NCI-H2196 (cell line): ENCODE data around the gene ARHGEF11.
"Not testable (repeated sequence)": the region's sequence is repeated elsewhere in the genome, so short reads cannot be mapped to it uniquely, and the experiment has no call there.

Experiments used
- DNase-seq: peaks from one replicate; lab custom pipeline; 2025; ENCODE audit not compliant: unreplicated experiment; lab: John Stamatoyannopoulos, UW

The ARHGEF11 gene

GRCh38 chr1:156933136-156933535 lies 112.4 kb downstream of the ARHGEF11 start:
- DNase-seq, result no peak

DNA sequence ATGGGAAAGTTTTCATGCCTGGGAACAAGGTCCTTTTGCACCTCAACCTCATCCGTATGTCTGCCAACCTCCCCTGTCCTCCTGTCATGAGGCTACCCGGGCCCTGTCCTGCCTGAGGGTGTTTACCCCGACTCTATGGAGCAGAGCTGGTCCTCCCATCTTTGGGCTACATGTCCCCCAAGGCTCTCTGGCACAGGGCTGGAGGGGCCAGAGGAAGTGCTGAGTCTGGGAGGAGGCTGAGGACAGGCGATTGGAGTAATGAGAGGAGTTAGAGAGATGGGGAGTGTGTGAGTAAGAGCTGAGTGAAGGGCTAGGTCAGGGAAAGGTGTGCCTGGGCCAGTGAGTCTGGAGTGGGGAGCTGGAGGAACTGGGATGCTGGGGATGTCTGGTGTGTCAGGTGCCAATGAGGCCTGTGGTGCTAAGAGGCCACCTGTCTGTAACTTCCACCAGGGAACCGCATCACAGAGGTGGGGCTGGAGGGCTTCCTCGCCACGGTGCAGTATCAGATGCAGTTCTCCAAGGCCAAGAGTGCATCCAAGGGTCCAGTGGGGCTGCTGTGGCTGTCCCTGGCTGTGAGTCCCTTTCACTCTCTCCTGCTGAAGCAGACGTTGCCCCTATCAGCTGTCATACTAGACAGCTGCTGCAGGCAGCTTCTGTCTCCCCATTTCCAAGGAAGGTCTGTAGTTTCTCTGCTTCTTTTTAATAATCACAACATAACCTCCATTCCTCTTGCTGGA lies 113.4 kb downstream of the ARHGEF11 start:
- no peak for DNase-seq

- no peak for DNase-seq
These were observed 114.2 kb downstream of the ARHGEF11 start for GRCh38 chr1:156931211-156931952.

GRCh38 chr1:156930483-156930882 lies 115.1 kb downstream of the ARHGEF11 start:
- DNase-seq, result no peak

DNA sequence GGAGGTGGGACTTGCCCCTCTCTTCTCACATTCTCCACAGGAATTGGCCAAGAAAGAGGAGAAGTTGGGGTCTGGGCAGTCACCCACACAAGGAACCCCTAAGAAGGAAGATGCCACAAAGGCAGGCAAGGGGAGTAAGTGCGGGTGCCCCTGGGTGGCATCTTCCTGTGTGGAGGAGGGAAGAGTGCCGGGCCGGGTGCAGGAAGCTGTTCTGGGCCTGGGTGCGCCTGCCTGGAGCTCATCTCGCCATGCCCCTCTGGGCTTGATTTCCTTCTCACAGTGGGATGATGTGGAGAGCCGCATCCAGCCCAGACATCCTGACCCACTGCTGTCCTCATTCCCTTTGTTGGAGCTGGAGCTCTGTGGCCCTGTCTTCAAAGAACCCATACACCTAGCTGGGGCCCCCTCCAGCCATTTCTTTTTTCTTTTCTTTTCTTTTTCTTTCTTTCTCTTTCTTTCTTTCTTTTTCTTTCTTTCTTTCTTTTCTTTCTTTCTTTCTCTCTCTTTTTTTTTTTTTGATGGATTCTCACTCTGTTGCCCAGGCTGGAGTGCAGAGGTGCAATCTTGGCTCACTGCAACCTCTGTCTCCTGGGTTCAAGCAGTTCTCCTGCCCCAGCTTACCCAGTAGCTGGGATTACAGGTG lies 115.8 kb downstream of the ARHGEF11 start:
- DNase-seq, result no peak

GRCh38 chr1:156928043-156928602 lies 117.4 kb downstream of the ARHGEF11 start:
- DNase-seq, result no peak

DNA sequence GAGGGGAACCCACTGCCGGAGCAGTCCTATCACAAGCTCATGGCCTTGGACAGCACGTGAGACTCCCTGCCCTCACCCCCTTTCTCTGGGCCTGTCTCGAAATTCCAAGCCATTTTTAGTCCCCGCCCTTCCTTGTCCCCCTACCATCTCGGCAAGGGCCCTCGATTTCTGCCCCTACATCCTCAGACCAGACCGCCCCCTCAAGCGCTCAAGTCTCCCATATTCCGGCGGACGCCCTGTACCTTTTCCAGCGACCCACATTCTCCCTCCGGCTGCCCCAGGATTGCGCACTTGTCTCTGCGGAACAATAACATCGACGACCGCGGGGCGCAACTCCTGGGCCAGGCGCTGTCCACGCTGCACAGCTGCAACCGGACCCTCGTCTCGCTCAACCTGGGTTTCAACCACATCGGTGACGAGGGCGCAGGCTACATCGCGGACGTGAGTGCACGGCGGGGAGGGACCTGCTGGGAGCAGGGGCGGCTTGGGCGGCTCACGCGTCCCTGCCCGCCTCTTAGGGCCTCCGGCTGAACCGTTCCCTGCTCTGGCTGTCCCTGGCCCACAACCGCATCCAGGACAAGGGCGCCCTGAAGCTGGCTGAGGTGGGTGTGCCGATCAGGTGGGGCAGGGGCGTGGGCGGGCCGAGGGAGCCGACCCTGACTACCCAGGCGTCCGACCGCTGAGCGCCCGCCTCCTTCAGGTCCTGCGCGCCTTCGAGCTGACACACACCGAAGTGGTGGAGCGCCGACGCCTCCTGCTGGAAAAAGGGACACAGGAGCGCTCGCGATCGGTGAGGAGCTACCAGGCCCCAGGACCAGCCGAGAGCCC lies 118.1 kb downstream of the ARHGEF11 start:
- peak; percentile 91 for DNase-seq

DNA sequence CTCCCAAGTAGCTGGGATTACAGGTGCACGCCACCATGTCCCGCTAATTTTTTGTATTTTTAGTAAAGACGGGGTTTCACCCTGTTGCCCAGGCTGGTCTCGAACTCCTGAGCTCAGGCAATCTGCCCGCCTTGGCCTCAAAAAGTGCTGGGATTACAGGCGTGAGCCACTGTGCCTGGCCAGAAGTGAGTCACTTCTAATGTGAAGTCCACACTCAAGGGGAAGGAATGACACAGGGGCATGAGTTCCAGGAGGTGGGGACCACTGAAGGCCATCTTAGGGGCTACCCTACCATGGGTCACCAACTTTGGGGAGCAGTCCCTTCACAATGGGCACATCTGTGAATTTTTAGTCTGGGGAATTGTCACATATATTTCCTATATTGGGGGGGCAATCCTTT lies 118.8 kb downstream of the ARHGEF11 start:
- DNase-seq, result not testable (repeated sequence)

DNA sequence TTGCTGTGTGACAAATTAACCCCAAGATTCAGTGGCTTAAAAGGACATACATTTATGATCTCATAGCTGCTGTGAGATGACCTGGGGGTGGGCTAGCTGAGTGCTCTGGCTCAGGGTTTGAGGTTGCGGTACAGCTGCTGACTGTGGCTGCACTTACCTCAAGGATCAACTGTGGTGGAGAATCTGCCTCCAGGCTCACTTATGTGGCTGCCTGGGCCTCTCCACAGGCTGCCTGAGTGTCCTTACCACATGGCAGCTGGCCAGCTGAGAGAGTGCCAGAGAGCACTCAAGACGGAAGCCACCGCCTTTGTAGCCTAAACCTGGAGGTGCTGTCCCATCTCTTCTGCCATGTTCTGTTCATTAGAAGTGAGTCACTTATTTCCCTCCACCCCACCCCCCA lies 119.4 kb downstream of the ARHGEF11 start:
- peak; percentile 87 for DNase-seq

DNA sequence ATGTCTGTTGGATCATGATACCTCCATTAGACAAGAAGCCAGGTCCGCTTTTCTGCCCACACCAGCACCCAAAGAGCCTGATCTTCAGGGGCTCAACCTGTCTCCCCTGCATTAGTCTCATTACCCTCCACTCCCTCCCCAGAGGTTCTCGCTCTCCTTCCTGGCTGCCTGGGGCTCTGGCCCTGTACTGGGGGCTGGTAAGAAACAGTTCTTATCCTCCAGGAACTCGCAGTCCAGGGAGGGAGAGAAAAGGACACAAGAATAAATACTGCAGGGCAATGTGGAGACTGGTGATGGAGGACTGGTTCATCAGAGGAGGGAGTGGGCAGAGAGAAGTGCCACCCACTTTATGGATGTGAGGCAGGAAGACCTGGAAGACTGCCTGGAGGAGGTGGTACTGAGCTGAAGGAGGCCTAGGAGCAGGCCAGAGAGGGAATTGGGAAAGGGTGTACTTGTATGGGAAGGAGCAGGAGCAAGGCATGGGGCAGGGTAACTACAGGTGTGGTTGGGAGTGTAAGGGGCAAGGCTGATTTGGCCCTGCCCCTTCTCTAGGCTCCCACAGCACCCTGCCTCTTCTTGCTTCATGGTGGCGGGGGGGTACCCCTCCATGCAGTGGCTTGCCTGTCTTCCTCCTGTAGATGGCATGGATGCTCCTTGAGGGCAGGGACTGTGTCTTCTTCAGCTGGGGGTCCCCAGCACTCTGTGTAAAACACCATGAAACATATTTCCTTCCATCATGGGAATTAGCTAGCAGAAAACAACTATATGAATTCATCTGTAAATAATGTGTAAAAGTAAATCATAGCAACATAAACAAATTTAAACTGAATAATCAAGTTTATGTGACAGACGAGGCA lies 120.2 kb downstream of the ARHGEF11 start:
- DNase-seq, result no peak

GRCh38 chr1:156924478-156925153 lies 120.9 kb downstream of the ARHGEF11 start:
- DNase-seq, result no peak

DNA sequence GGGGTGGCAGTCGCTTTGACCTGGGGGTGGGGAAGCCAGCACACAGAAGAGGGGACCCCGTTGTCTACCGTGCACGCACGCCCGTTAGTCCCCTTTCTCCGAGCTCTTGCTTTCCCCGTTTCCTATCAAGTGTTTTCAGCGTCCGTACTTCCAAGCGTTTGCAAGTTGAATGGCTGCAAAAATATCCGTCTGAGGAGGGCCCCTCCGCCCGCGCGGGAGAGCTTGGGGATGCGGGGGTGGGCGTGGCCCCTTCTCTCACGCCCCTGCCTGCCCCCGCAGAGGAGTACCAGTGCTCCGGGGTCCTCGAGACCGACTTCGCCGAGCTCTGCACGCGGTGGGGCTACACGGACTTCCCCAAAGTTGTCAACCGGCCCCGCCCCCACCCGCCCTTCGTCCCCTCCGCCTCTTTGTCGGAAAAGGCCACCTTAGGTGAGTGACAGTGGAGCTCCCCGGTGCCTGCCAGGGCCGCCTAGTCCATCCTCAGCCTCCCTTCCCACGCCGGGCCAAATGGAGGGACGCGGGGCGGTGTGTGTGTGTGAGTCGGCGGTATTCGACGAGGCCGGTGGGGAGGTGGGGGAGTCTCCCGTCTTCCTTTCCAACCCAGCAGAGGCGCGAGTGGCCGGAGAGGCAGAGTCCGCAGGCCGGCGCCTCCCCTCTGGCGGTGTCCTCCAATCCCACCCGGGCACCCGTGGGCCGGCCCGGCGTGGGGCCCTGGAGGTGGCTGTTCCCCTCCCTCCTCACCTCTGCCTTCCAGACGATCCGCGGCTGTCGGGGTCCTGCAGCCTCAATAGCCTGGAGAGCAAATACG lies 121.7 kb downstream of the ARHGEF11 start:
- no peak for DNase-seq

DNA sequence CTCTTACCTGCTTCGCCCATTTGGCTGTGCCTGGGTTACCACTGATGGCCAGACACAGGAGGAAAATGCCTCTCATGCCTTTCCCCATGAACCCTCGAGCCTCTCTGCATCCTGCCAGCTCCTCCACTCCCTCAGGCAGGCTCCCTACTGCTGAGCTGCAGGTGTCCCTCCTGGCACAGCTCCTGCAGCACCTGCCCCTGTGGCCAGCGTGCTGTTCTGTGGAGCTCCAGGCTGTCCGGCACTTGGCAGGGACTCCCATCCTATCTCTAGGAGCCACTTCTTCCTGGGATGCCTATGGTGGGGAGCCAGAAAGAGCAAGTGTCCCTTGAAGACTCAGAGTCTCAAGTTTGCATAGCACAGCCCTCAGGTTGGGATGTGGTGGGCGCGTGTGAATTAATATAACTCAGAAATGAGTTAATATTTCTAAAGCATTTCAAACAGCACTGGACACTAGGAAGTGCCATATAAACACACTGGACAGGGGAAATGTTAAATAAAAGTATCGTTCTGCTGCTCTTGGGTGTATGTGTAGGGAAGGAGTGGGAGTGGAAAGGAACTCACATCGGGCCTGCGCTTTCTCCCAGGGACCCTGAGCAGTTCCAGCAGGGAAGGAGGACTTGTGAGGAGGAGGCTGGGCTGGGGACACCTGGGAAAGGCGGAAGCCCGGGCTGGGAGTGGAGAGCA lies 122.4 kb downstream of the ARHGEF11 start:
- DNase-seq, result peak; percentile 69

- no peak for DNase-seq
These were observed 124.5 kb downstream of the ARHGEF11 start for GRCh38 chr1:156921053-156921529.

- DNase-seq, result no peak
These were observed 125.1 kb downstream of the ARHGEF11 start, which contains the start of gene LRRC71 for GRCh38 chr1:156920233-156921052. LRRC71 (plus strand) TSS chr1:156920632; CDS start chr1:156920804, 172 bp downstream.

- no peak for DNase-seq
These were observed 131.1 kb downstream of the ARHGEF11 start for GRCh38 chr1:156914440-156914856.
